CD4-positive, alpha-beta T cell (primary cell): ENCODE data around the gene CARS2. TPM values are rescaled to one million over a fixed set of nuclear protein-coding genes. Genes with fewer than 3 reads are reported as not detected.

Experiments used
- ATAC-seq: fragments of 200-7000 bp; cut with Tn5 transposase; one replicate; pipeline ENCODE4 v1.10.0; 2022; ENCODE audit warnings: mild to moderate bottlenecking; ENCODE audit not compliant: poor library complexity
- CTCF ChIA-PET: fragments of 350-600 bp; sonication (Branson Sonifier 250); formaldehyde crosslinking; loops from one replicate; lab custom pipeline; 2021; ENCODE audit warnings: antibody characterized with exemption, inconsistent platforms; lab: Charles Lee
- POLR2A ChIA-PET: fragments of 350-600 bp; sonication (Branson Sonifier 250); formaldehyde crosslinking; loops from one replicate; lab custom pipeline; 2021; ENCODE audit warnings: antibody characterized with exemption, inconsistent platforms; lab: Charles Lee
- DNase-seq, 14 experiments: peaks; one replicate each; pipeline ENCODE4 v3.0.0-alpha.2; 2013 to 2020; ENCODE audit warnings: mixed read lengths in 2 of 14
- H3K27ac ChIP-seq, 2 donors: one replicate each; pipeline versions ENCODE4 v1.5.1 to v1.7.0; 2013; ENCODE audit warnings: low read length in 2 of 2, low read depth in 1 of 2, mild to moderate bottlenecking in 1 of 2
- H3K27me3 ChIP-seq, 2 experiments: 1 replicate in 1 of 2; 2 replicates in 1 of 2; pipeline versions ENCODE4 v1.6.1 to v1.7.0; 2013; ENCODE audit warnings: low read length in 2 of 2, control low read depth in 1 of 2, mild to moderate bottlenecking in 1 of 2, moderate library complexity in 1 of 2; ENCODE audit not compliant: insufficient read depth in 2 of 2, control insufficient read depth in 1 of 2
- H3K36me3 ChIP-seq: one replicate; pipeline ENCODE4 v1.6.1; 2013; ENCODE audit warnings: low read length, control low read depth; ENCODE audit not compliant: insufficient read depth
- H3K4me1 ChIP-seq: one replicate; pipeline ENCODE4 v1.6.1; 2013; ENCODE audit warnings: low read length, control low read depth; ENCODE audit not compliant: insufficient read depth
- H3K4me3 ChIP-seq: one replicate; pipeline ENCODE4 v1.5.1; 2013; ENCODE audit warnings: mild to moderate bottlenecking, low read length, moderate library complexity
- H3K9me3 ChIP-seq, 2 experiments: 1 replicate in 1 of 2; 2 replicates in 1 of 2; pipeline versions ENCODE4 v1.6.1 to v1.7.0; 2013; ENCODE audit warnings: low read length in 2 of 2, mild to moderate bottlenecking in 2 of 2, control low read depth in 1 of 2, moderate library complexity in 1 of 2; ENCODE audit not compliant: control insufficient read depth in 1 of 2, insufficient read depth in 1 of 2
- H3K27ac Mint-ChIP-seq: one replicate; pipeline ENCODE4 v1.8.0; 2020; ENCODE audit warnings: mixed read lengths
- H3K27me3 Mint-ChIP-seq: one replicate; pipeline ENCODE4 v1.8.0; 2021; ENCODE audit warnings: mixed read lengths
- H3K36me3 Mint-ChIP-seq: one replicate; pipeline ENCODE4 v1.8.0; 2021; ENCODE audit warnings: low read depth, mixed read lengths
- H3K4me1 Mint-ChIP-seq: one replicate; pipeline ENCODE4 v1.8.0; 2021; ENCODE audit warnings: low read depth, mixed read lengths
- H3K4me3 Mint-ChIP-seq: one replicate; pipeline ENCODE4 v1.8.0; 2020; ENCODE audit warnings: mild to moderate bottlenecking, mixed read lengths
- H3K9me3 Mint-ChIP-seq: one replicate; pipeline ENCODE4 v1.8.0; 2020; ENCODE audit warnings: mixed read lengths
- CTCF ChIP-seq: fragments of 200-600 bp; IDR thresholded peaks from one replicate; pipeline ENCODE4 v1.8.0; 2022; ENCODE audit warnings: antibody characterized with exemption, mild to moderate bottlenecking
- intact Hi-C, 2 experiments: fragments of 100-400 bp; cut with DNase I in 1 of 2; cut with micrococcal nuclease in 1 of 2; formaldehyde crosslinking; loops; one replicate each; pipeline versions ENCODE4 v1.15.1 to v1.9.0; 2023 to 2025; cut with DNase I, micrococcal nuclease
- total RNA-seq, 174 experiments: library from RNA in 2 of 174; stranded (reverse) in 2 of 174; gene quantifications; one replicate each; pipeline ENCODE4 v1.2.3 and lab custom pipeline; 2021 to 2026

Gene CARS2
- total RNA-seq, 2 experiments from 2014 or later: 50.2 to 56.5 TPM

DNA sequence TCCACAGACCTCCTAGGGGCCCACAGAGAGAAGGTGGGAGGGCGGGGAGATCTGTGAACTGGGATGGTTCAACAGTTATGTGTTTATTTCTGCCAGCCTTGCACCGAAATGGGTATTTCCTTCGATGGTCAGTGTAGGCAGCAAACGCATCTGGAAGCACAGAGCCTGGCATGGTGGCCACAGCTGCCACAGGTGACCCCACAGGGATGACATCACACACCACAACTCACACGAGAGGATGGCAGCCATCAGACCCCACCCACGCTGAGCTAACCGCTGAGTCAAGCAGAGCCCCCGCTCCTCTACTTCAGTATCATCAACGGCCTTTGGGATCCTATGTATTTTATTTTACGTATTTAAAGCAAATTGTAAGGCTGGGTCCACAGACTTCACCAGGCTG is 53.2 kb downstream of the CARS2 start:
- ATAC-seq: no peak
- Mint-ChIP-seq H3K36me3 (peaks cover 61% of the 10 kb centered on the region), H3K27ac (no peak overlapping the region), H3K27me3 (no peaks in the 10 kb centered on the region), H3K4me1 (peaks cover 15% of the 10 kb centered on the region), H3K9me3 (no peaks in the 10 kb centered on the region), H3K4me3 (no peak overlapping the region)
- H3K27ac ChIP-seq: no peak overlapping the region
- DNase-seq: peak in 1 of 14 experiments; percentile 3
- no peaks in the 10 kb centered on the region for H3K27me3 ChIP-seq
- no peaks in the 10 kb centered on the region for H3K9me3 ChIP-seq
- no peak overlapping the region for H3K4me3 ChIP-seq
- ChIA-PET POLR2A (no interaction called here), CTCF (no interaction called here)
- TF ChIP-seq CTCF: no peak
- intact Hi-C loops: no loop called here
- peaks cover 2% of the 10 kb centered on the region for H3K4me1 ChIP-seq
- H3K36me3 ChIP-seq: peaks cover 38% of the 10 kb centered on the region

- ChIA-PET POLR2A (no interaction called here), CTCF (no interaction called here)
- no peak for TF ChIP-seq CTCF
These were observed 53.6 kb downstream of the CARS2 start for GRCh38 chr13:110652231-110652730.

GRCh38 chr13:110651726-110652230 is 54.1 kb downstream of the CARS2 start:
- H3K27ac Mint-ChIP-seq: no peak overlapping the region
- H3K27ac ChIP-seq: no peak overlapping the region
- H3K4me1 ChIP-seq: no peaks in the 10 kb centered on the region

More at GRCh38 chr13:110652231-110652730, 53.6 kb downstream of the CARS2 start:
- Histone ChIP-seq H3K4me3 (no peak overlapping the region), H3K9me3 (no peaks in the 10 kb centered on the region), H3K36me3 (peaks cover 40% of the 10 kb centered on the region), H3K27me3 (no peaks in the 10 kb centered on the region), H3K4me1 (no peaks in the 10 kb centered on the region), H3K27ac (no peak overlapping the region)
- ATAC-seq: no peak
- Mint-ChIP-seq H3K9me3 (no peaks in the 10 kb centered on the region), H3K27me3 (no peaks in the 10 kb centered on the region), H3K36me3 (peaks cover 61% of the 10 kb centered on the region), H3K27ac (no peak overlapping the region), H3K4me3 (no peak overlapping the region), H3K4me1 (peaks cover 10% of the 10 kb centered on the region)
- peak in 1 of 14 experiments; percentile 1 for DNase-seq
- intact Hi-C loops: no loop called here

More at GRCh38 chr13:110651726-110652230, 54.1 kb downstream of the CARS2 start:
- intact Hi-C loops: no loop called here
- Histone ChIP-seq H3K36me3 (peaks cover 40% of the 10 kb centered on the region), H3K27me3 (no peaks in the 10 kb centered on the region), H3K9me3 (no peaks in the 10 kb centered on the region), H3K4me3 (no peak overlapping the region)
- ATAC-seq (no peak), DNase-seq (peak in 1 of 14 experiments; percentile 3)
- H3K4me1 Mint-ChIP-seq: peaks cover 8% of the 10 kb centered on the region
- CTCF ChIA-PET: no interaction called here
- POLR2A ChIA-PET: no interaction called here
- no peak for TF ChIP-seq CTCF
- H3K36me3 Mint-ChIP-seq: peaks cover 61% of the 10 kb centered on the region
- no peak overlapping the region for H3K4me3 Mint-ChIP-seq
- H3K9me3 Mint-ChIP-seq: no peaks in the 10 kb centered on the region
- H3K27me3 Mint-ChIP-seq: no peaks in the 10 kb centered on the region
